A172 (cell line): Measurements from ENCODE around the gene SECTM1. TPM values are rescaled to one million over a fixed set of nuclear protein-coding genes. Genes with fewer than 3 reads are reported as not detected.
"Not testable (repeated sequence)": the region's sequence is repeated elsewhere in the genome, so short reads cannot be mapped to it uniquely, and the experiment has no call there.

Experiments used
- DNase-seq: peaks from one replicate; pipeline ENCODE4 v3.0.0-alpha.2; 2015; ENCODE audit warnings: low spot score
- total RNA-seq: library from RNA; depleted of rRNA; stranded (reverse); fragments of >200 nt; shearing (Covaris generic); gene quantifications from 2 replicates; pipeline ENCODE4 v1.2.3, GENCODE V29; 2014

The SECTM1 gene
- total RNA-seq, 1 experiment from 2014 or later, result 1.2 TPM

GRCh38 chr17:82347994-82348393 lies 14.4 kb upstream of the SECTM1 start:
- DNase-seq, result not testable (repeated sequence)

GRCh38 chr17:82346342-82347300 lies 13.1 kb upstream of the SECTM1 start:
- no peak for DNase-seq

GRCh38 chr17:82345151-82345976 lies 11.8 kb upstream of the SECTM1 start:
- no peak for DNase-seq

GRCh38 chr17:82344175-82344907 lies 10.8 kb upstream of the SECTM1 start:
- DNase-seq, result no peak

- DNase-seq, result no peak
Observed at GRCh38 chr17:82343560-82343959, 10.0 kb upstream of the SECTM1 start.

GRCh38 chr17:82342361-82343079 lies 9.0 kb upstream of the SECTM1 start:
- no peak for DNase-seq

- peak; percentile 78 for DNase-seq
Observed at GRCh38 chr17:82339634-82340580, 6.3 kb upstream of the SECTM1 start.

- peak; percentile 91 for DNase-seq
Observed at GRCh38 chr17:82338858-82339633, 5.5 kb upstream of the SECTM1 start.

GRCh38 chr17:82334622-82335394 lies 1.2 kb upstream of the SECTM1 start:
- peak; percentile 38 for DNase-seq

- no peak for DNase-seq
Observed at GRCh38 chr17:82334204-82334621, 647 bp upstream of the SECTM1 start.

GRCh38 chr17:82332669-82333278 lies 792 bp downstream of the SECTM1 start:
- no peak for DNase-seq

- DNase-seq, result no peak
Observed at GRCh38 chr17:82331345-82331939, 2.1 kb downstream of the SECTM1 start.

GRCh38 chr17:82330322-82331239 lies 3.0 kb downstream of the SECTM1 start:
- peak; percentile 71 for DNase-seq

- no peak for DNase-seq
Observed at GRCh38 chr17:82329683-82330321, 3.8 kb downstream of the SECTM1 start.

- no peak for DNase-seq
Observed at GRCh38 chr17:82328994-82329507, 4.5 kb downstream of the SECTM1 start.
